ENCODE results near the gene ZNF576. TPM values are rescaled to one million over a fixed set of nuclear protein-coding genes. Genes with fewer than 3 reads are reported as not detected.
A peak's percentile ranks its signal among the peaks of the same experiment; 100 is the strongest.

The ZNF576 gene
- total RNA-seq, 4 donors from 2014 or later: 9.9 to 18.8 (median 15.2) TPM

- DNase-seq (ENCODE audit: low spot score in 2 of 2): no peak
- WGBS, 2 donors: 75 to 85% methylated on average over 7 of the region's 7 CpGs
- peaks cover 0 to 58% (median 0%) of the 10 kb centered on the region in 3 donors for H3K36me3 ChIP-seq
- H3K9me3 ChIP-seq: no peaks in the 10 kb centered on the region
- no peak overlapping the region for H3K4me3 ChIP-seq
- H3K27me3 ChIP-seq: no peaks in the 10 kb centered on the region
- H3K4me1 ChIP-seq: peaks cover 0 to 14% (median 0%) of the 10 kb centered on the region in 4 donors
- H3K27ac ChIP-seq: peak overlapping the region in 1 of 4 donors; percentile 39
- TF ChIP-seq POLR2A (IDR thresholded peaks at IDR 0.05): no peak
- no peak for TF ChIP-seq EP300 (IDR thresholded peaks at IDR 0.05)
- TF ChIP-seq CTCF (IDR thresholded peaks at IDR 0.05): no peak
These were observed 13.5 kb downstream of the ZNF576 start for GRCh38 chr19:43609872-43610271.

GRCh38 chr19:43610493-43610892 lies 14.1 kb downstream of the ZNF576 start:
- Histone ChIP-seq H3K4me3 (no peak overlapping the region), H3K36me3 (peaks cover 0 to 54% (median 0%) of the 10 kb centered on the region in 3 donors), H3K4me1 (peaks cover 0 to 14% (median 0%) of the 10 kb centered on the region in 4 donors), H3K27me3 (no peaks in the 10 kb centered on the region), H3K27ac (peak overlapping the region in 2 of 4 donors; percentile 39 to 50), H3K9me3 (no peaks in the 10 kb centered on the region)
- no peak for DNase-seq (ENCODE audit: low spot score in 2 of 2)
- TF ChIP-seq CTCF (IDR thresholded peaks at IDR 0.05) (no peak), EP300 (IDR thresholded peaks at IDR 0.05) (no peak), POLR2A (IDR thresholded peaks at IDR 0.05) (no peak)
- 35 to 51% methylated on average over 3 of the region's 3 CpGs for WGBS, 2 donors

- Histone ChIP-seq H3K4me3 (no peak within 1 kb of the TSS), H3K9me3 (no peaks in the 10 kb centered on the region), H3K36me3 (peaks cover 0 to 48% (median 0%) of the 10 kb centered on the region in 3 donors), H3K27ac (peak within 1 kb of the TSS in 1 of 4 donors; percentile 50), H3K27me3 (no peaks in the 10 kb centered on the region), H3K4me1 (peaks cover 0 to 20% (median 0%) of the 10 kb centered on the region in 4 donors)
- DNase-seq (ENCODE audit: low spot score in 2 of 2): no peak
- WGBS, 2 donors: 91% methylated on average over 3 of the region's 3 CpGs
- TF ChIP-seq CTCF (IDR thresholded peaks at IDR 0.05) (no peak), EP300 (IDR thresholded peaks at IDR 0.05) (no peak), POLR2A (IDR thresholded peaks at IDR 0.05) (no peak)
These were observed 15.4 kb downstream of the ZNF576 start, which contains the start of gene SRRM5 for GRCh38 chr19:43611788-43612187. SRRM5 (plus strand) TSS chr19:43612088; CDS start chr19:43612122, 34 bp downstream.

- no peak overlapping the region for H3K4me3 ChIP-seq
- TF ChIP-seq CTCF (IDR thresholded peaks at IDR 0.05) (no peak), EP300 (IDR thresholded peaks at IDR 0.05) (no peak), POLR2A (IDR thresholded peaks at IDR 0.05) (no peak)
- H3K9me3 ChIP-seq: no peaks in the 10 kb centered on the region
- no peak overlapping the region for H3K27ac ChIP-seq
- no peak for DNase-seq (ENCODE audit: low spot score in 2 of 2)
- no peaks in the 10 kb centered on the region for H3K27me3 ChIP-seq
- H3K36me3 ChIP-seq: peaks cover 0 to 42% (median 0%) of the 10 kb centered on the region in 3 donors
- peaks cover 0 to 24% (median 0%) of the 10 kb centered on the region in 4 donors for H3K4me1 ChIP-seq
- WGBS, 2 donors: 94 to 96% methylated on average over 12 of the region's 12 CpGs
These were observed 16.0 kb downstream of the ZNF576 start for GRCh38 chr19:43612374-43612773.

GRCh38 chr19:43616306-43616705 lies 19.9 kb downstream of the ZNF576 start:
- no peak overlapping the region for H3K27ac ChIP-seq
- TF ChIP-seq CTCF (IDR thresholded peaks at IDR 0.05) (no peak), POLR2A (IDR thresholded peaks at IDR 0.05) (no peak)
- H3K9me3 ChIP-seq: no peaks in the 10 kb centered on the region
- H3K36me3 ChIP-seq: peaks cover 0 to 30% (median 0%) of the 10 kb centered on the region in 3 donors
- H3K4me3 ChIP-seq: no peak overlapping the region
- H3K4me1 ChIP-seq: peaks cover 0 to 40% (median 11%) of the 10 kb centered on the region in 4 donors
- DNase-seq (ENCODE audit: low spot score in 2 of 2): no peak
- 48 to 58% methylated on average over 1 of the region's 1 CpG for WGBS, 2 donors
- H3K27me3 ChIP-seq: no peaks in the 10 kb centered on the region

Data from tibial nerve (tissue), 4 donors.